Keratinocyte (primary cell): Measurements from ENCODE around the gene RALGPS1.

Experiments used
- EZH2 ChIP-seq: IDR thresholded peaks from one replicate; pipeline ENCODE4 v1.6.1; 2012; ENCODE audit warnings: inconsistent platforms, mild to moderate bottlenecking, low read length, moderate library complexity
- TF ChIP-seq, protein P1 (sequence below), 3 experiments: IDR thresholded peaks in 1 of 3; conservative IDR thresholded peaks in 1 of 3; optimal IDR thresholded peaks in 1 of 3; 2 replicates in 2 of 3; 3 replicates in 1 of 3; pipeline versions ENCODE3 to v1.5.1; 2011; ENCODE audit warnings: low read length in 3 of 3, mild to moderate bottlenecking in 3 of 3, moderate library complexity in 2 of 3, control low read depth in 1 of 3, inconsistent platforms in 1 of 3; ENCODE audit not compliant: insufficient read depth in 2 of 3; ENCODE audit errors: extremely low read depth in 1 of 3

DNA sequence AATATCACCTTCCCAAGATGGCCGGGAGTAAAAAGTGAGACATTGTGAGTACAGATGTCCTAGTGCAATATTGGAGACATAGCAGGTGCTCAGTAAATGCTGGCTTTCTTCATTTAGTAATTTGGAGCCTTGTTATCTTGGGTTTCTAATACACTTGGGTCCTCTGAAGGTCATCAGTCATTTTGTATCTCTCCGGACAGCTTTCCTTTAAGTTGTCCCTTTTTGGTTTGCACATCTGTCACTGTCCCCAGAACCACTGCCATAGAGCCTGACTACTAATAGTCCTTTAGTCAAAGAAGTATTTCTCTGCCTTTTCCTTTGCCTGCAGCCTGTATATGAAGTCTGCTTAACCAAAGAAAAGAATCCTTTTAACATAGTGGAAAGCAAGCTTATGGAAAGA, 215.7 kb downstream of the RALGPS1 start:
- TF ChIP-seq, protein P1, sequence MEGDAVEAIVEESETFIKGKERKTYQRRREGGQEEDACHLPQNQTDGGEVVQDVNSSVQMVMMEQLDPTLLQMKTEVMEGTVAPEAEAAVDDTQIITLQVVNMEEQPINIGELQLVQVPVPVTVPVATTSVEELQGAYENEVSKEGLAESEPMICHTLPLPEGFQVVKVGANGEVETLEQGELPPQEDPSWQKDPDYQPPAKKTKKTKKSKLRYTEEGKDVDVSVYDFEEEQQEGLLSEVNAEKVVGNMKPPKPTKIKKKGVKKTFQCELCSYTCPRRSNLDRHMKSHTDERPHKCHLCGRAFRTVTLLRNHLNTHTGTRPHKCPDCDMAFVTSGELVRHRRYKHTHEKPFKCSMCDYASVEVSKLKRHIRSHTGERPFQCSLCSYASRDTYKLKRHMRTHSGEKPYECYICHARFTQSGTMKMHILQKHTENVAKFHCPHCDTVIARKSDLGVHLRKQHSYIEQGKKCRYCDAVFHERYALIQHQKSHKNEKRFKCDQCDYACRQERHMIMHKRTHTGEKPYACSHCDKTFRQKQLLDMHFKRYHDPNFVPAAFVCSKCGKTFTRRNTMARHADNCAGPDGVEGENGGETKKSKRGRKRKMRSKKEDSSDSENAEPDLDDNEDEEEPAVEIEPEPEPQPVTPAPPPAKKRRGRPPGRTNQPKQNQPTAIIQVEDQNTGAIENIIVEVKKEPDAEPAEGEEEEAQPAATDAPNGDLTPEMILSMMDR (optimal IDR thresholded peaks at IDR 0.05 in 1 of 3, IDR thresholded peaks at IDR 0.05 in 1 of 3, conservative IDR thresholded peaks at IDR 0.05 in 1 of 3; ENCODE audit: extremely low read depth in 1 of 3, insufficient read depth in 2 of 3, low read length in 3 of 3): no peak
- TF ChIP-seq EZH2: no peak
